Measurements from ENCODE around the gene LHFPL6. TPM values are rescaled to one million over a fixed set of nuclear protein-coding genes. Genes with fewer than 3 reads are reported as not detected.

The LHFPL6 gene
- total RNA-seq, 1 donor = 45.2 TPM

GRCh38 chr13:39565036-39565949, 37.7 kb downstream of the LHFPL6 start:
- peak; percentile 95 for DNase-seq (ENCODE audit: low read depth)
- H3K4me3 ChIP-seq (ENCODE audit: low read depth, low read length) = peak overlapping the region; percentile 48
- TF ChIP-seq CTCF (IDR thresholded peaks at IDR 0.05; ENCODE audit: insufficient read depth, low read length) = no peak

- TF ChIP-seq CTCF (IDR thresholded peaks at IDR 0.05; ENCODE audit: insufficient read depth, low read length) = no peak
- no peak overlapping the region for H3K4me3 ChIP-seq (ENCODE audit: low read depth, low read length)
- peak; percentile 17 for DNase-seq (ENCODE audit: low read depth)
These were observed 39.6 kb downstream of the LHFPL6 start for GRCh38 chr13:39563470-39563735.

- no peak for DNase-seq (ENCODE audit: low read depth)
- H3K4me3 ChIP-seq (ENCODE audit: low read depth, low read length) = no peak overlapping the region
- no peak for TF ChIP-seq CTCF (IDR thresholded peaks at IDR 0.05; ENCODE audit: insufficient read depth, low read length)
These were observed 41.0 kb downstream of the LHFPL6 start for GRCh38 chr13:39561971-39562370.

GRCh38 chr13:39559847-39560246, 43.1 kb downstream of the LHFPL6 start:
- TF ChIP-seq CTCF (IDR thresholded peaks at IDR 0.05; ENCODE audit: insufficient read depth, low read length) = no peak
- no peak overlapping the region for H3K4me3 ChIP-seq (ENCODE audit: low read depth, low read length)
- no peak for DNase-seq (ENCODE audit: low read depth)

GRCh38 chr13:39557285-39557955, 45.6 kb downstream of the LHFPL6 start:
- DNase-seq (ENCODE audit: low read depth) = no peak
- no peak overlapping the region for H3K4me3 ChIP-seq (ENCODE audit: low read depth, low read length)
- TF ChIP-seq CTCF (IDR thresholded peaks at IDR 0.05; ENCODE audit: insufficient read depth, low read length) = no peak

- DNase-seq (ENCODE audit: low read depth) = no peak
- no peak overlapping the region for H3K4me3 ChIP-seq (ENCODE audit: low read depth, low read length)
- no peak for TF ChIP-seq CTCF (IDR thresholded peaks at IDR 0.05; ENCODE audit: insufficient read depth, low read length)
These were observed 46.1 kb downstream of the LHFPL6 start for GRCh38 chr13:39556866-39557265.
